Cardiac muscle cell (in vitro differentiated cells and primary cell): ENCODE data around the gene ITIH4. TPM values are rescaled to one million over a fixed set of nuclear protein-coding genes. Genes with fewer than 3 reads are reported as not detected.

Experiments
- DNase-seq, 2 donors: peaks; one replicate each; pipeline versions ENCODE4 v3.0.0 to v3.0.0-alpha.2; 2010 to 2017; ENCODE audit warnings: low read depth in 1 of 2, low spot score in 1 of 2
- H3K27ac ChIP-seq: fragments of 200-600 bp; sonication (generic); 2 replicates; pipeline ENCODE4 v1.5.1; 2016
- H3K27me3 ChIP-seq: fragments of 200-600 bp; sonication (generic); 2 replicates; pipeline ENCODE4 v1.6.0; 2016; ENCODE audit warnings: control low read depth
- H3K36me3 ChIP-seq: fragments of 200-600 bp; sonication (generic); 2 replicates; pipeline ENCODE4 v1.5.1; 2016; ENCODE audit warnings: control low read depth
- H3K4me1 ChIP-seq: fragments of 200-600 bp; sonication (generic); 2 replicates; pipeline ENCODE4 v1.8.1; 2017; ENCODE audit warnings: low read depth, mild to moderate bottlenecking, mixed run types
- H3K4me3 ChIP-seq: fragments of 200-600 bp; sonication (generic); 2 replicates; pipeline ENCODE4 v1.5.1; 2016; ENCODE audit warnings: mild to moderate bottlenecking
- H3K9me3 ChIP-seq: fragments of 200-600 bp; sonication (generic); 2 replicates; pipeline ENCODE4 v1.5.1; 2017; ENCODE audit warnings: low read depth, mild to moderate bottlenecking, control low read depth
- polyA plus RNA-seq: library from polyadenylated mRNA; unstranded; fragments of >200 nt; fragmentation: Nextera tagmentation; extraction: Ambion mirVana; gene quantifications from 2 replicates; pipeline ENCODE4 v1.2.1, GENCODE V29; 2016
- total RNA-seq: library from RNA; depleted of rRNA; stranded (reverse); fragments of >200 nt; gene quantifications from 2 replicates; pipeline ENCODE4 v1.2.3, GENCODE V29; 2016
- TF ChIP-seq, protein P1 (sequence below): IDR thresholded peaks from 2 replicates; pipeline ENCODE4 v1.5.1; 2012; ENCODE audit warnings: low read depth, mild to moderate bottlenecking, low read length

ITIH4 gene
- total and polyA plus RNA-seq, 2 experiments from 2014 or later: 2.0 to 2.9 TPM

DNA sequence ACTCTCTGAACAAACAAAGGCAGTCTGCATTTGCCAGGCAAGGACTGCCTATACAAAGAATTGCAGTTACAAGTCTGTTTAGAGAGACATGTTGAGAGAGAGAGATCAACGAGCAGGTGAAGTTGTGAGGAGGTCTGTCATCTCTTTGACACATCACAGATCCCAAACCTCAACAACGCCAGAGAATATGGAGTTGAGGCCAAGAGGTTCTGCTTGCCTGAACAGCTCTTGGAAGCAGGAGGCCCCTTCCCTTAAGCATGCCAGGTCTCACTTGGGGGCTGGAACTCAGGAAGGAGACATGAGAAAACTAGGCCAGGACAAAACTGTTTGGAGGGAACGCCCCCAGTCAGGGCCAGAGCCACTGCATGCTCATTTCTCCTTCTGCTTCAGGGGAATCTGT, 26.7 kb upstream of the ITIH4 start:
- TF ChIP-seq, protein P1, sequence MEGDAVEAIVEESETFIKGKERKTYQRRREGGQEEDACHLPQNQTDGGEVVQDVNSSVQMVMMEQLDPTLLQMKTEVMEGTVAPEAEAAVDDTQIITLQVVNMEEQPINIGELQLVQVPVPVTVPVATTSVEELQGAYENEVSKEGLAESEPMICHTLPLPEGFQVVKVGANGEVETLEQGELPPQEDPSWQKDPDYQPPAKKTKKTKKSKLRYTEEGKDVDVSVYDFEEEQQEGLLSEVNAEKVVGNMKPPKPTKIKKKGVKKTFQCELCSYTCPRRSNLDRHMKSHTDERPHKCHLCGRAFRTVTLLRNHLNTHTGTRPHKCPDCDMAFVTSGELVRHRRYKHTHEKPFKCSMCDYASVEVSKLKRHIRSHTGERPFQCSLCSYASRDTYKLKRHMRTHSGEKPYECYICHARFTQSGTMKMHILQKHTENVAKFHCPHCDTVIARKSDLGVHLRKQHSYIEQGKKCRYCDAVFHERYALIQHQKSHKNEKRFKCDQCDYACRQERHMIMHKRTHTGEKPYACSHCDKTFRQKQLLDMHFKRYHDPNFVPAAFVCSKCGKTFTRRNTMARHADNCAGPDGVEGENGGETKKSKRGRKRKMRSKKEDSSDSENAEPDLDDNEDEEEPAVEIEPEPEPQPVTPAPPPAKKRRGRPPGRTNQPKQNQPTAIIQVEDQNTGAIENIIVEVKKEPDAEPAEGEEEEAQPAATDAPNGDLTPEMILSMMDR: no peak

DNA sequence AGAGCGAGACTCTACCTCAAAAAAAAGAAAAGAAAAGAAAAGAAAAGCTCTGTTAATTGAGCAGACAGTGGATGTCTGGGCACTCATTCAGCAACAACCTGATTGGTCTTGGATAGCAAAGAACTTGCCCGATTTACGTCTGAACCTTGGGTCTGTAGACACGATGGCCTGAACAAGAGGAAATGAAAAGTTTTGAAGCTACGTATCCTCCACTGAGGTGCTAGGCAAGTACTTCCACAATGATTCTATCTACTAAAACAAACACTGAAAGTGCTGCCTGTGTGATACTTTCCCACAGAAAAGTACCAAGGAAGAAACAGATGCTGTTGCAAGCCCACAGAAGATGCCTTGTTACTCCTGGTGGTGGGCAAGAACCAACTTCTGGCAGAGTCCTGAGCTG, 26.2 kb upstream of the ITIH4 start:
- TF ChIP-seq, protein P1: no peak

More for the DNA sequence above, 26.7 kb upstream of the ITIH4 start:
- Histone ChIP-seq H3K4me1 (no peaks in the 10 kb centered on the region), H3K27me3 (no peaks in the 10 kb centered on the region), H3K4me3 (no peak overlapping the region), H3K27ac (no peak overlapping the region), H3K9me3 (no peaks in the 10 kb centered on the region), H3K36me3 (no peaks in the 10 kb centered on the region)
- DNase-seq: no peak

DNA sequence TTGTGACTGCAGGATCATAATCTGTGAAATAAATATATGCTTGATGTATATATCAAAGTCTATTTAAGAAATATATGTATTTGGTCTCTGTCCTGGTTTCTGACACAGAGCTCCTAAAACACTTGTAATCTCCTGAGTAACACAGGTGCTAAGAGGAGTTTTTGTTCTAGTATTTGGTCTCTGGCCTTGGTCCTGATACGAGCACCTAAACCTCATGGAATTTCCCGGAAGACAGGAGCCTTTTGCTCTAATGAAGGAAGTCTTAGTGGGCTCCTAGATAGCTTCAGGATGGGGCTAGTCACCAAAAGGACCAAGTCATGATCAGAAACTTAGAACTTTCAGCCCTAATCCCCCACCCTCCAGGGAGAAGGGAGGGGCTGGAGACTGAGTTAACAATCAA, 23.5 kb upstream of the ITIH4 start:
- no peaks in the 10 kb centered on the region for H3K27me3 ChIP-seq
- H3K4me1 ChIP-seq: no peaks in the 10 kb centered on the region
- no peak overlapping the region for H3K4me3 ChIP-seq
- H3K9me3 ChIP-seq: no peaks in the 10 kb centered on the region
- H3K36me3 ChIP-seq: no peaks in the 10 kb centered on the region
- TF ChIP-seq, protein P1: no peak
- no peak overlapping the region for H3K27ac ChIP-seq
- peak in 1 of 2 donors; percentile 51 for DNase-seq

More for the DNA sequence above, 26.2 kb upstream of the ITIH4 start:
- H3K4me3 ChIP-seq: no peak overlapping the region
- no peaks in the 10 kb centered on the region for H3K27me3 ChIP-seq
- H3K9me3 ChIP-seq: no peaks in the 10 kb centered on the region
- H3K36me3 ChIP-seq: no peaks in the 10 kb centered on the region
- no peaks in the 10 kb centered on the region for H3K4me1 ChIP-seq
- DNase-seq: no peak
- H3K27ac ChIP-seq: no peak overlapping the region

DNA sequence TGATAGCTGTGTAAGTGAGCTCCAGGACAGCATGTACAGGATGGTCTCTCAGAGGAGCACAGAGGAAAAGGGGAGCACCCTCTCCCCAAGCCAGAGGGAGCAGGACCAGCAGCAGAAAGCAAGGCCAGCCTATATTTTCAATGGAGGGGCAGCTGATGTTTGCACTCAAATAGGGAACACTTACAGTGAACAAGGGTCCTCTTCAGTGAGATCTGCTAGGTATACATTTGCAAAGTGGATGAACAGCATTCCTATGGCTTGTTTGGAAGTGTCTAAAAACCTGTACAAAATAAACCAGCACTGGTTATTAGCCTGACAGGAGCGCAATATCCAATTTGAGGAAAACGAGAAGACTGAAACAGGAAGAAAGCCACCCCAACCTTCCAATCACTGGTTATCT, 21.9 kb upstream of the ITIH4 start:
- H3K4me3 ChIP-seq: no peak overlapping the region
- TF ChIP-seq, protein P1: no peak
- no peaks in the 10 kb centered on the region for H3K27me3 ChIP-seq
- no peak overlapping the region for H3K27ac ChIP-seq
- no peaks in the 10 kb centered on the region for H3K4me1 ChIP-seq
- no peak for DNase-seq
- H3K36me3 ChIP-seq: no peaks in the 10 kb centered on the region
- H3K9me3 ChIP-seq: no peaks in the 10 kb centered on the region

DNA sequence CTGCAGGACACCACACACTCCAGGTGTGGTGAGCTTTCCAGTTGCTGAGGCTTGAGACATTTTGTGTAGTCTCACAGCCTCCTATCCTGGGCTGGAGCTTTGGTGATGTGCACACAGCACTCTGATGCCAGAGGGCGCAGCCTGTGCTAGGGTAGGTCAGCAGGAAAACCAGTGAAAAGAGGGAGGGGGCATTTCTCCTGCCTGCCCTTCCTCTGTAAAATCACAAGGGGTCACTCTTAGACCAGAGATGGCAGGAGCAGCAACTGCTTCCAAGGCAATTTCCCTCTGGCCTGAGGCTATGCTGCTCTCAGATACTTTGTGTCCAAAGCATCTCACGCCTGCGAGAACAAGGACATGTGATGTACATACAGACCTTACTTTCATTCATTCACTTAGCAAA, 20.9 kb upstream of the ITIH4 start:
- H3K9me3 ChIP-seq: no peaks in the 10 kb centered on the region
- TF ChIP-seq, protein P1: peak; percentile 55
- peak; percentile 56 for DNase-seq
- H3K4me1 ChIP-seq: no peaks in the 10 kb centered on the region
- no peak overlapping the region for H3K27ac ChIP-seq
- H3K4me3 ChIP-seq: no peak overlapping the region
- no peaks in the 10 kb centered on the region for H3K27me3 ChIP-seq
- H3K36me3 ChIP-seq: no peaks in the 10 kb centered on the region

DNA sequence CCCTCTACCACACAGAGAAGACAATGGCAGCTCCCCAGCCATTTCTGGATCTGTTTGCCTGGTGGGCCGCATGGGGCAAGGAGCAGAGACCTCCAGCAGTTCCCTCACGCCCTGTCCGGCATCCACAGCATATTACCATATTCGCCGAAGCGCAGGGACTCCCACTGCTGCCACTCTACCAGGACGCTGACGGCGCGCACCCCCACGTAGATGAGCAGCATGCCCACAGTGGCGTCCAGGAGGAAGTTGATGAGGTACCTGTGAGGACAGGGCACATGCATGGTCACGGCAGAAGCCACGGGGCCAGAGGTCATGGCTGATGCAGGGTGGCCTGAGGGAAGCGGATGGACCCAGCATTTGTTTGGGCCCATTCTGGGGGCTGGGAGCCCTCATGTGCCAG, 19.2 kb upstream of the ITIH4 start:
- H3K4me1 ChIP-seq: no peaks in the 10 kb centered on the region
- no peaks in the 10 kb centered on the region for H3K9me3 ChIP-seq
- no peaks in the 10 kb centered on the region for H3K27me3 ChIP-seq
- TF ChIP-seq, protein P1: no peak
- no peak for DNase-seq
- no peak overlapping the region for H3K4me3 ChIP-seq
- H3K36me3 ChIP-seq: no peaks in the 10 kb centered on the region
- H3K27ac ChIP-seq: no peak overlapping the region
